ENCODE results near the gene ASPDH.
"Not testable (repeated sequence)": the region's sequence is repeated elsewhere in the genome, so short reads cannot be mapped to it uniquely, and the experiment has no call there.

The ASPDH gene

DNA sequence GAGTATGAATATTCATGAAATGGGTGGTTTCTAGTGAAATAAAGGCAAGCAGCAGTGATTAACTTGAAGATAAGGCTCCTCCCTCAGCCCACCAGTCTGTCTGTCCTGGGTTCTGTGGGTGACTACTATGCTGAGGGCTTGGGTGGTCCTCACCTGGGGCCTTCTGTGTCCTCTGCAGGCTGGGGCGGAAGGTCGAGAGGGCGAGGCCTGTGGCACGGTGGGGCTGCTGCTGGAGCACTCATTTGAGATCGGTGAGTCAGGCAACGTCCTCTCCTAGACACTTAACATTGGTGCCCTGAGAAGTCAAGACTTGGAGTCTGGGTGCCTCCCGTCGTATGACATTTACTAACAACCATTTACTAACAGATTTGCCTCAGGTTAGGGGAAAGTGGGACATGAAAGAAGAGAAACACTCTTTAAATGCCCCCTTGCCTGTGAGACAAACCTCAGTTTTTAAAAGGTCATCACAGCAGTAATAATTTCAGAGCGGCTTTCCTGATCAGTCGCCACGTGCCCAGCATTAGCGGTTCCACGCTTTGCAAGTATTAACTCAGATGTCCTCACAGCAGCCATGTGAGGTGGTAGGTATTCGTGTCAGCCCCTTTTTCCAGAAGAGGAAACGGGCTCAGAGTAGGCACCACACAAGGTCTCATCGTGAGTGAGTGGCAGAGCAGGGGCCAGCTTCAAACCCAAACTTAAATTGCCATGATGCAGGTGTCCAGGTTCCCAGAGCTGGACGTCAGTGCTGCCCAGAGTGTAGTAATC is 35.8 kb downstream of the ASPDH start:
- DNase-seq (ENCODE audit: low read depth) = no peak

- DNase-seq (ENCODE audit: low read depth) = no peak
Measured at GRCh38 chr19:50476907-50477238, 36.8 kb downstream of the ASPDH start.

- DNase-seq (ENCODE audit: low read depth) = peak; percentile 78
Measured at GRCh38 chr19:50476224-50476906, 37.3 kb downstream of the ASPDH start, which contains the start of the genes EMC10 and GARIN5A. Gene EMC10, plus strand, starts transcription at chr19:50476507. Its CDS starts 38 bp downstream, at chr19:50476545. Gene GARIN5A, minus strand, starts transcription at chr19:50476848. Its CDS starts 460 bp downstream, at chr19:50476388.

DNA sequence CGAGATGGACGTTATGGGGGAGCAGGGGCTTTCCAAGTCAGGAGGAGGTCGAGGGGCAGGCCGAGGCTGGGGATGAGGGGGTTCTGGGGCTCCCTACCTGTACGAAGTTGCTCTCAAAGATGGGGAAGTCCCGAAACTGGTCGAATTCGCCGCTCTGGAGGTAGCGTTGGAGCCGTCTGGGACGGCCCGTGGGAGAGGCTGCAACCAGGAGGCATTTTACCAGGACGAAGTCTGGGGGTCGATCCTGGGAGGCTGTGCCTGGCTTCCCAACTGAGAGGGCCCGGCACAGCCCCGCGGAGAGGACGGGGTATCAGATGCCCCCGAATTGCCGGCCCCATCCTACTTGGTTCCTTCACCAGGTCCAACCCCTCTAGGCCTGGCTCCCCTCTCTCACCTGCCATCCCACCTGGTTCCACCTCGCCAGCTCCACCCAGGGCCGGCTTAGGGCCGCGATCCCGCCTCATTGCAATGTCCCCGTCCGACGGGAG is 37.9 kb downstream of the ASPDH start:
- no peak for DNase-seq (ENCODE audit: low read depth)

- DNase-seq (ENCODE audit: low read depth) = no peak
Measured at GRCh38 chr19:50475101-50475568, 38.6 kb downstream of the ASPDH start.

DNA sequence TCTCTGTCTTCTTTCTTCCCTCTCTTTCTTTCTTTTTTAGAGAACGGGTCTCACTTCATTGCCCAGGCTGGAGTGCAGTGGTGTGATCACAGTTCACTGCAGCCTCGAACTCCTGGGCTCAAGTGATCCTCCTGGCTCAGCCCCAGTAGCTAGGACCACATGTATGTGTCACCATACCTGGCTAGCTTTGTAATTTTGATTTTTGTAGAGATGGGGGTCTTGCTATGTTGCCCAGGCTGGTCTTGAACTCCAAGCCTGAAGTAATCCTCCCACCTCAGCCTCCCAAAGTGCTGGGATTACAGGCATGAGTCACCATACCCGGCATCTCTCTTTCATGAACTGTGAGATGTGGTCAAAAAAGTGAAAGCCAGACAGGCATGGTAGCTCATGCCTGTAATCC is 40.4 kb downstream of the ASPDH start:
- not testable (repeated sequence) for DNase-seq (ENCODE audit: low read depth)

- DNase-seq (ENCODE audit: low read depth) = no peak
Measured at GRCh38 chr19:50468818-50469217, 44.9 kb downstream of the ASPDH start.

- no peak for DNase-seq (ENCODE audit: low read depth)
Measured at GRCh38 chr19:50467566-50467965, 46.1 kb downstream of the ASPDH start.

DNA sequence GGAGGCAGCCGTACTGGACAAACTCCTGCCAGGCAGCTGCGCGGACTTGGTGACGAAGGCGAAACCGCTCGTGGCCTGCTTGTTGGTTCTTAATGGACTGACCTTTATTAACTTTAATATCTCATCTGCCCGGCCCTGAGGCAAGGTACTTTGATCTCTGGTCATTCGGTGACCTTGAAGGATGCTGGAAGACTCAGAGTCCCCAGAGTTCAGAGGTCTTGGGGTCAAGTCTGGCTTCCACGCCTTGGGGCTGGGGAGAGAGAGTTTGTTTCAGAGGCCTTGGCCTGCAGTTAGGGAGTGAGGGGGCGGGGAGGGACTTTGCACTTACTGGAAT is 47.0 kb downstream of the ASPDH start:
- DNase-seq (ENCODE audit: low read depth) = no peak

GRCh38 chr19:50465986-50466705 is 47.6 kb downstream of the ASPDH start:
- DNase-seq (ENCODE audit: low read depth) = no peak

DNA sequence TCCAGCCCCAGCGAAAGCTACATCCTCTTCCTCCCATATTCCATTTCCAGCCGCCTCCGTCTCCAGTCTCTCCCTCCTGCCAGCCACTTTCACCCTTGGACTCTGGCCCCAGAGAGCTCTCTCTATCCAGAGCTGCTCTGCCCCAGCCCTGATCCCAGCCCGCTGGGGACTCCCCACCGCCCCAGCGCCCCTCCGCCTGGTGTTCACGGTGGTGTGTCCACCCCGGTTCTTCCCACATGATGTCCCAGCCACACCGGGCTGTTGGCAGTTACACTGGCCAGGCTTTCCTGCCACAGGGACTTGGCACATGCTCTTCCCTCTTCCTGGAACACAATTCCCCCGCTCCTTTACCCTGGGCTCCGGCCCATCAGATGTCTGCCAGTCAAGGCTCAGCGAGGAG is 48.7 kb downstream of the ASPDH start:
- DNase-seq (ENCODE audit: low read depth) = no peak

GRCh38 chr19:50464348-50464747 is 49.4 kb downstream of the ASPDH start:
- no peak for DNase-seq (ENCODE audit: low read depth)

DNA sequence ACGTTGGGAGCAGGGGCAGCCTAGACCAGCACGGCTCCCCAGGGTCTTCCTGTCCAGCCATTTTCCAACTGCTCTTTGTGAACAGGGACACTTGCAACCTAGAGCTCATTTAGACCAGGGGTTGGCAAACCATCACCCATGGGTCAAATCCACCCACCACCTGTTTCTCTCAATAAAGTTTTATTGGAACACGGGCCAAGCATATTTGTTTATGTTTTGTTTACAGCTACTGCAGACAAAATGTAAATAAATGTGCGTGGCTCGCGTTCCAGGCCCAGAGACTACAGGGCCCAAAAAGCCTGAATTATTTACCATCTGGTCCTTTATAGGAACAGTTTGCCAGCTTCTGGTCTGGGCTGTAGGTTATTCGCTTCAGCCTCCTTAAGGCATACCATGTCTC is 50.7 kb downstream of the ASPDH start:
- DNase-seq (ENCODE audit: low read depth) = no peak

All from stimulated activated CD8-positive, alpha-beta memory T cell treated with anti-CD3 and anti-CD28 coated beads, Interleukin-12 subunit alpha, Interleukin-12 subunit beta, amount 100 ng/mL, for 1 hour (primary cell).